ENCODE results near the gene TXNIP.
A peak's percentile ranks its signal among the peaks of the same experiment; 100 is the strongest.

TXNIP gene

GRCh38 chr1:145994391-145995120, 1.8 kb downstream of the TXNIP start:
- DNase-seq (ENCODE audit: extremely low read depth, insufficient read length) = no peak
- H3K4me3 ChIP-seq (replicated peaks; ENCODE audit: low read depth, low read length) = peak overlapping the region; percentile 68
- H3K36me3 ChIP-seq (ENCODE audit: control insufficient read depth, insufficient read depth, low read length) = peaks cover 9% of the 10 kb centered on the region
- H3K27me3 ChIP-seq (replicated peaks; ENCODE audit: control insufficient read depth, insufficient read depth, low read length) = no peaks in the 10 kb centered on the region
- no peak for TF ChIP-seq CTCF (IDR thresholded peaks at IDR 0.05; ENCODE audit: insufficient read depth, low read length, poor library complexity, severe bottlenecking)

- no peak for DNase-seq (ENCODE audit: extremely low read depth, insufficient read length)
- no peak for TF ChIP-seq CTCF (IDR thresholded peaks at IDR 0.05; ENCODE audit: insufficient read depth, low read length, poor library complexity, severe bottlenecking)
- Histone ChIP-seq H3K36me3 (ENCODE audit: control insufficient read depth, insufficient read depth, low read length) (peaks cover 9% of the 10 kb centered on the region), H3K4me3 (replicated peaks; ENCODE audit: low read depth, low read length) (peak overlapping the region; percentile 68), H3K27me3 (replicated peaks; ENCODE audit: control insufficient read depth, insufficient read depth, low read length) (no peaks in the 10 kb centered on the region)
Observed at GRCh38 chr1:145993618-145994390, 2.6 kb downstream of the TXNIP start.

- no peak for TF ChIP-seq CTCF (IDR thresholded peaks at IDR 0.05; ENCODE audit: insufficient read depth, low read length, poor library complexity, severe bottlenecking)
- Histone ChIP-seq H3K4me3 (replicated peaks; ENCODE audit: low read depth, low read length) (no peak overlapping the region), H3K36me3 (ENCODE audit: control insufficient read depth, insufficient read depth, low read length) (peaks cover 9% of the 10 kb centered on the region), H3K27me3 (replicated peaks; ENCODE audit: control insufficient read depth, insufficient read depth, low read length) (no peaks in the 10 kb centered on the region)
- no peak for DNase-seq (ENCODE audit: extremely low read depth, insufficient read length)
Observed at GRCh38 chr1:145992958-145993617, 3.3 kb downstream of the TXNIP start.

- no peak overlapping the region for H3K4me3 ChIP-seq (replicated peaks; ENCODE audit: low read depth, low read length)
- peaks cover 9% of the 10 kb centered on the region for H3K36me3 ChIP-seq (ENCODE audit: control insufficient read depth, insufficient read depth, low read length)
- TF ChIP-seq CTCF (IDR thresholded peaks at IDR 0.05; ENCODE audit: insufficient read depth, low read length, poor library complexity, severe bottlenecking) = no peak
- DNase-seq (ENCODE audit: extremely low read depth, insufficient read length) = no peak
- no peaks in the 10 kb centered on the region for H3K27me3 ChIP-seq (replicated peaks; ENCODE audit: control insufficient read depth, insufficient read depth, low read length)
Observed at GRCh38 chr1:145992502-145992936, 3.9 kb downstream of the TXNIP start.

GRCh38 chr1:145991735-145992412, 4.5 kb downstream of the TXNIP start:
- no peak for DNase-seq (ENCODE audit: extremely low read depth, insufficient read length)
- Histone ChIP-seq H3K4me3 (replicated peaks; ENCODE audit: low read depth, low read length) (no peak overlapping the region), H3K27me3 (replicated peaks; ENCODE audit: control insufficient read depth, insufficient read depth, low read length) (no peaks in the 10 kb centered on the region), H3K36me3 (ENCODE audit: control insufficient read depth, insufficient read depth, low read length) (peaks cover 9% of the 10 kb centered on the region)
- TF ChIP-seq CTCF (IDR thresholded peaks at IDR 0.05; ENCODE audit: insufficient read depth, low read length, poor library complexity, severe bottlenecking) = no peak
